Choroid plexus epithelial cell (primary cell): ENCODE data around the gene ANKEF1.

Source experiments
- DNase-seq: peaks from one replicate; pipeline ENCODE4 v3.0.0-alpha.2; 2010; ENCODE audit warnings: low read depth
- H3K4me3 ChIP-seq: 2 replicates; pipeline ENCODE4 v1.5.1; 2011; ENCODE audit warnings: low read depth, mild to moderate bottlenecking, control low read depth, low read length, moderate library complexity
- CTCF ChIP-seq: conservative IDR thresholded peaks from 2 replicates; pipeline ENCODE4 v1.5.1; 2011; ENCODE audit warnings: low read depth, mild to moderate bottlenecking, control low read depth, inconsistent platforms, low read length, moderate library complexity

Gene ANKEF1

GRCh38 chr20:10060226-10060625, 25.4 kb downstream of the ANKEF1 start:
- no peak overlapping the region for H3K4me3 ChIP-seq
- no peak for TF ChIP-seq CTCF
- peak; percentile 58 for DNase-seq

GRCh38 chr20:10061641-10062040, 26.9 kb downstream of the ANKEF1 start:
- DNase-seq, result no peak
- no peak for TF ChIP-seq CTCF
- H3K4me3 ChIP-seq, result no peak overlapping the region

- DNase-seq, result no peak
- H3K4me3 ChIP-seq, result no peak overlapping the region
- TF ChIP-seq CTCF, result no peak
Measured at GRCh38 chr20:10063482-10063881, 28.7 kb downstream of the ANKEF1 start.

GRCh38 chr20:10064611-10065010, 29.8 kb downstream of the ANKEF1 start:
- no peak overlapping the region for H3K4me3 ChIP-seq
- no peak for TF ChIP-seq CTCF
- DNase-seq, result no peak

- no peak for DNase-seq
- no peak for TF ChIP-seq CTCF
- no peak overlapping the region for H3K4me3 ChIP-seq
Measured at GRCh38 chr20:10065154-10065833, 30.5 kb downstream of the ANKEF1 start.

- no peak for DNase-seq
- H3K4me3 ChIP-seq, result no peak overlapping the region
- TF ChIP-seq CTCF, result no peak
Measured at GRCh38 chr20:10067321-10067720, 32.5 kb downstream of the ANKEF1 start.

GRCh38 chr20:10074513-10074912, 39.7 kb downstream of the ANKEF1 start:
- no peak overlapping the region for H3K4me3 ChIP-seq
- peak; percentile 82 for DNase-seq
- TF ChIP-seq CTCF, result no peak
